Central memory CD8-positive, alpha-beta T cell (primary cell): ENCODE data around the gene INPP5A.
A peak's percentile ranks its signal among the peaks of the same experiment; 100 is the strongest.

ENCODE experiments used
- ATAC-seq: fragments of 150-1000 bp; cut with Tn5 transposase; replicated peaks from 2 replicates; pipeline ENCODE4 v1.10.0; 2022; ENCODE audit warnings: mild to moderate bottlenecking, moderate FRiP score, moderate number of reproducible peaks; ENCODE audit not compliant: poor library complexity, severe bottlenecking; ENCODE audit errors: extremely low read depth
- DNase-seq, 2 donors: peaks; one replicate each; pipeline ENCODE4 v3.0.0; 2021; ENCODE audit warnings: low spot score in 2 of 2
- H3K27ac Mint-ChIP-seq: one replicate; pipeline ENCODE4 v1.8.0; 2022; ENCODE audit warnings: low read depth, mild to moderate bottlenecking, moderate library complexity, mixed read lengths
- H3K27me3 Mint-ChIP-seq: one replicate; pipeline ENCODE4 v1.8.0; 2022; ENCODE audit warnings: mixed read lengths
- H3K36me3 Mint-ChIP-seq: one replicate; pipeline ENCODE4 v1.8.0; 2022; ENCODE audit warnings: mild to moderate bottlenecking, moderate library complexity, mixed read lengths; ENCODE audit not compliant: insufficient read depth
- H3K4me1 Mint-ChIP-seq: one replicate; pipeline ENCODE4 v1.8.0; 2022; ENCODE audit warnings: mixed read lengths
- H3K4me3 Mint-ChIP-seq: one replicate; pipeline ENCODE4 v1.8.0; 2022; ENCODE audit warnings: mild to moderate bottlenecking, moderate library complexity, mixed read lengths
- H3K9me3 Mint-ChIP-seq: one replicate; pipeline ENCODE4 v1.8.0; 2022; ENCODE audit warnings: mixed read lengths

The INPP5A gene

GRCh38 chr10:132652936-132653590, 115.5 kb downstream of the INPP5A start:
- H3K36me3 Mint-ChIP-seq: peaks cover 2% of the 10 kb centered on the region

GRCh38 chr10:132653721-132654120, 116.1 kb downstream of the INPP5A start:
- DNase-seq (no peak), ATAC-seq (no peak)
- Mint-ChIP-seq H3K9me3 (no peaks in the 10 kb centered on the region), H3K27ac (no peak overlapping the region), H3K27me3 (no peaks in the 10 kb centered on the region), H3K4me1 (peaks cover 6% of the 10 kb centered on the region), H3K36me3 (peaks cover 2% of the 10 kb centered on the region), H3K4me3 (no peak overlapping the region)

More at GRCh38 chr10:132652936-132653590, 115.5 kb downstream of the INPP5A start:
- no peak for ATAC-seq
- peaks cover 6% of the 10 kb centered on the region for H3K4me1 Mint-ChIP-seq
- no peak overlapping the region for H3K4me3 Mint-ChIP-seq
- DNase-seq: no peak
- no peaks in the 10 kb centered on the region for H3K27me3 Mint-ChIP-seq
- no peak overlapping the region for H3K27ac Mint-ChIP-seq
- H3K9me3 Mint-ChIP-seq: no peaks in the 10 kb centered on the region

GRCh38 chr10:132654121-132654571, 116.6 kb downstream of the INPP5A start:
- H3K4me1 Mint-ChIP-seq: peaks cover 6% of the 10 kb centered on the region
- no peak overlapping the region for H3K4me3 Mint-ChIP-seq
- ATAC-seq (no peak), DNase-seq (no peak)
- H3K27ac Mint-ChIP-seq: no peak overlapping the region
- no peaks in the 10 kb centered on the region for H3K9me3 Mint-ChIP-seq
- H3K27me3 Mint-ChIP-seq: no peaks in the 10 kb centered on the region
- H3K36me3 Mint-ChIP-seq: peaks cover 2% of the 10 kb centered on the region

- peak; percentile 23 to 28 for DNase-seq
- no peak overlapping the region for H3K4me3 Mint-ChIP-seq
- no peaks in the 10 kb centered on the region for H3K27me3 Mint-ChIP-seq
- no peak for ATAC-seq
- peaks cover 2% of the 10 kb centered on the region for H3K36me3 Mint-ChIP-seq
- no peaks in the 10 kb centered on the region for H3K9me3 Mint-ChIP-seq
- H3K27ac Mint-ChIP-seq: no peak overlapping the region
- H3K4me1 Mint-ChIP-seq: peaks cover 6% of the 10 kb centered on the region
Observed at GRCh38 chr10:132654708-132655661, 117.4 kb downstream of the INPP5A start.

GRCh38 chr10:132655735-132656134, 118.1 kb downstream of the INPP5A start:
- Mint-ChIP-seq H3K9me3 (no peaks in the 10 kb centered on the region), H3K4me3 (no peak overlapping the region), H3K27me3 (no peaks in the 10 kb centered on the region), H3K27ac (no peak overlapping the region), H3K36me3 (peaks cover under 1% of the 10 kb centered on the region), H3K4me1 (peaks cover 6% of the 10 kb centered on the region)
- DNase-seq (no peak), ATAC-seq (no peak)

GRCh38 chr10:132656283-132657126, 118.9 kb downstream of the INPP5A start:
- Mint-ChIP-seq H3K36me3 (no peaks in the 10 kb centered on the region), H3K9me3 (no peaks in the 10 kb centered on the region), H3K4me1 (peaks cover 6% of the 10 kb centered on the region), H3K4me3 (no peak overlapping the region), H3K27ac (no peak overlapping the region), H3K27me3 (no peaks in the 10 kb centered on the region)
- ATAC-seq: no peak
- no peak for DNase-seq

- ATAC-seq: no peak
- Mint-ChIP-seq H3K27me3 (no peaks in the 10 kb centered on the region), H3K36me3 (no peaks in the 10 kb centered on the region), H3K4me3 (no peak overlapping the region), H3K9me3 (no peaks in the 10 kb centered on the region), H3K4me1 (peaks cover 6% of the 10 kb centered on the region), H3K27ac (no peak overlapping the region)
- no peak for DNase-seq
Observed at GRCh38 chr10:132657127-132657706, 119.6 kb downstream of the INPP5A start.

GRCh38 chr10:132657748-132658147, 120.2 kb downstream of the INPP5A start:
- Mint-ChIP-seq H3K4me3 (no peak overlapping the region), H3K36me3 (no peaks in the 10 kb centered on the region), H3K4me1 (peaks cover 6% of the 10 kb centered on the region), H3K27ac (no peak overlapping the region), H3K9me3 (no peaks in the 10 kb centered on the region), H3K27me3 (no peaks in the 10 kb centered on the region)
- ATAC-seq: no peak
- no peak for DNase-seq

- DNase-seq (no peak), ATAC-seq (no peak)
- H3K36me3 Mint-ChIP-seq: no peaks in the 10 kb centered on the region
- H3K4me3 Mint-ChIP-seq: no peak overlapping the region
- peaks cover 6% of the 10 kb centered on the region for H3K4me1 Mint-ChIP-seq
- no peak overlapping the region for H3K27ac Mint-ChIP-seq
- H3K9me3 Mint-ChIP-seq: no peaks in the 10 kb centered on the region
- no peaks in the 10 kb centered on the region for H3K27me3 Mint-ChIP-seq
Observed at GRCh38 chr10:132658546-132659205, 121.1 kb downstream of the INPP5A start.

- DNase-seq (no peak), ATAC-seq (no peak)
- H3K4me3 Mint-ChIP-seq: no peak overlapping the region
- no peaks in the 10 kb centered on the region for H3K27me3 Mint-ChIP-seq
- H3K27ac Mint-ChIP-seq: no peak overlapping the region
- H3K4me1 Mint-ChIP-seq: peaks cover 4% of the 10 kb centered on the region
- H3K9me3 Mint-ChIP-seq: no peaks in the 10 kb centered on the region
- no peaks in the 10 kb centered on the region for H3K36me3 Mint-ChIP-seq
Observed at GRCh38 chr10:132659206-132660091, 121.9 kb downstream of the INPP5A start.

GRCh38 chr10:132660385-132660784, 122.8 kb downstream of the INPP5A start:
- Mint-ChIP-seq H3K36me3 (no peaks in the 10 kb centered on the region), H3K27ac (no peak overlapping the region), H3K27me3 (no peaks in the 10 kb centered on the region), H3K4me1 (no peaks in the 10 kb centered on the region), H3K9me3 (no peaks in the 10 kb centered on the region), H3K4me3 (no peak overlapping the region)
- DNase-seq: no peak
- no peak for ATAC-seq
